T-helper 2 cell treated with Interferon-gamma antibody and Interleukin-4, amounts not matched to agents 5 μg/mL and 100 μg/mL, for 36 hours (primary cell): ENCODE data around the gene SPEF1.

Experiments used
- DNase-seq: peaks from one replicate; pipeline ENCODE4 v3.0.0; 2021; ENCODE audit warnings: low spot score
- H3K27ac Mint-ChIP-seq: one replicate; pipeline ENCODE4 v1.8.0; 2021; ENCODE audit warnings: mild to moderate bottlenecking, mixed read lengths
- H3K27me3 Mint-ChIP-seq: one replicate; pipeline ENCODE4 v1.8.0; 2021; ENCODE audit warnings: low read depth, mixed read lengths
- H3K36me3 Mint-ChIP-seq: one replicate; pipeline ENCODE4 v1.8.0; 2021; ENCODE audit warnings: low read depth, mixed read lengths
- H3K4me1 Mint-ChIP-seq: one replicate; pipeline ENCODE4 v1.8.0; 2021; ENCODE audit warnings: low read depth, mixed read lengths
- H3K4me3 Mint-ChIP-seq: one replicate; pipeline ENCODE4 v1.8.0; 2022; ENCODE audit warnings: mild to moderate bottlenecking, moderate library complexity, mixed read lengths
- H3K9me3 Mint-ChIP-seq: one replicate; pipeline ENCODE4 v1.8.0; 2021; ENCODE audit warnings: mixed read lengths

The SPEF1 gene

GRCh38 chr20:3734111-3734843 lies 47.0 kb downstream of the SPEF1 start:
- Mint-ChIP-seq H3K4me3 (no peak overlapping the region), H3K27ac (no peak overlapping the region), H3K9me3 (no peaks in the 10 kb centered on the region), H3K4me1 (no peaks in the 10 kb centered on the region), H3K36me3 (no peaks in the 10 kb centered on the region), H3K27me3 (peaks cover 43% of the 10 kb centered on the region)
- no peak for DNase-seq

DNA sequence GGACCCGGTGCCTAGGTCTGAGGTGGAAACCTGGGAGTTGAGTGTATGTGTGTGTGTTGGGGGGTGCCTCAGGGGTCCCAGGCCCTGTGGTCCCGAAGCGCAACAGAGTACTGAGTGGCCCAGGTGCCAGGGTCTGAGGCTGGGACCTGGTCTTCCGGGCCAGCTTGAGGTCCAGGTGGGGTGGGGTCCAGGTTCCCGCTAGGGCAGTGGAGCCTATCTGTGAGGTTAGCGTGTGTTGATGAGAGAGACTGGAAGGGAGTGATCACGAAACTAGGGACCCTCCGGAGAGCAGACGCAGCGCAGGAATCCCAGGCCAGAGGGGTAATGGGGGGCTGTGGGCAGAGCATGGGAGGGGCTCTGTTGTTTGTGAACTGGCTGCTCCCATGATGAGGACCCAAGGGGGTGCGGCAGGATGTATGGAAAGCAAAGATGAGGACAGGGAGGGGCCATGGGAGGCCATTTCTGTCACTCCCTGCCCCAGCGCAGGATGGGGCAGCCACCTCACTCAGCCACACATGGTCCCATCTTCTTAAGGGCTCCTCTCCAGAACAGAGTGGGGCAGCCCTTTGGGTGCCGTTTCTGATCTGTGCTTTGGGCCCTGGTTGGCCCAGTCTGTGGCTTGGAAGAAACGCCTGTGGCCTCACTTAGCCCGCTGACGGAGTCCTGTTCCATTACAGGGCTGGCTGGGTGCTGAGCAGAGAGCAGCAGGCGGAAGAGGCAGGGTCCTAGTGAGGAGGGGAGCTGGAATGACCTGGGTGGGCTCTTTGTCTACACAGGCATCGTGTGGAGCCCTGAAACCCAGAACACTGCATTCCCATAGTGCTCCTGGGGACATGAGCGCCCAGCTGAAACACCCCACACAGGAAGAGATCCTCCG lies 47.9 kb downstream of the SPEF1 start:
- Mint-ChIP-seq H3K4me1 (no peaks in the 10 kb centered on the region), H3K27me3 (peaks cover 43% of the 10 kb centered on the region), H3K36me3 (no peaks in the 10 kb centered on the region), H3K4me3 (no peak overlapping the region), H3K9me3 (no peaks in the 10 kb centered on the region), H3K27ac (no peak overlapping the region)
- DNase-seq, result no peak

DNA sequence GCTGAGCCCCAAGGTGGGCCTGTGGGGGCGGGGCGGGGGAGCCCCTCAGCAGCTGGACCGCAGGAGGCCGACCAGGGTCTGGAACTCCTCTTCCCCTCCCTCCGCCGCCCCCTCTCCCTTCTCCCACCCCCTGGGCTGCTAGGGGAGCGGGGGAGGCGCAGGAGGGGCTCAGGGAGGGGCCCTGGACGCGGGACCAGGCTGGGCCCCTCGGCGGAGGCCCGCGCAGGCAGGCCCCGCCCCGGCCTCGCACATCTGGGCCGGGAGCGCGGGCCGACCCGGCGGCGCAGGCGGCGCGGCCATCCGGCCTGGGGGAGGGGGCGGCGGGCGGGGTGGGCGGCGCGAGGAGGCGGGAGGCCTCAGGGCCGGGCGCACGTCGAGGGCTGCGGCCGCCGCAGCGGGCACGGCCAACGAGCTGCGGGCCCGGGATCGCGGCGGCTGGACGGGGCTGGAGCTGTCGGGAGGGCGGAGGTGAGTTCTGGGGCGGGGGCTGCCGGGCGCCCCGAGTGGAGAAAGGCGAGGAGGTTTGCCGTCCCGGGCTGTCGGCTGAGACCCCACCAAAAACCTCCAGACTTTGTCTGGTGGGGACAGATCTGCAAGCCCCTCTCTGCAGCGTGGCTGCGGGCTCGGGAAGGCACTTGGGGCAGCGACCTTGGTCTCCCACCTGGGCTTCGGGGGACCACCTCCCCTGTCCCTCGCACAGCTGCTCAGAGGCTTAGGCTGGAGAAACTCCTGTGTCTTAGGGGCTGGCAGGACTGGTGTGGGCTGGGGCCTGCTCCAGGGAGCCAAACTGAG lies 48.7 kb downstream of the SPEF1 start, which contains the start of gene HSPA12B:
Gene HSPA12B (plus strand): TSS at position 359 of the 792 bp plus-strand sequence. CDS start 5,990 bp downstream, outside the sequence.
- Mint-ChIP-seq H3K4me3 (no peak within 1 kb of the TSS), H3K4me1 (no peaks in the 10 kb centered on the region), H3K36me3 (no peaks in the 10 kb centered on the region), H3K27me3 (peaks cover 47% of the 10 kb centered on the region), H3K27ac (no peak within 1 kb of the TSS), H3K9me3 (no peaks in the 10 kb centered on the region)
- DNase-seq, result no peak

DNA sequence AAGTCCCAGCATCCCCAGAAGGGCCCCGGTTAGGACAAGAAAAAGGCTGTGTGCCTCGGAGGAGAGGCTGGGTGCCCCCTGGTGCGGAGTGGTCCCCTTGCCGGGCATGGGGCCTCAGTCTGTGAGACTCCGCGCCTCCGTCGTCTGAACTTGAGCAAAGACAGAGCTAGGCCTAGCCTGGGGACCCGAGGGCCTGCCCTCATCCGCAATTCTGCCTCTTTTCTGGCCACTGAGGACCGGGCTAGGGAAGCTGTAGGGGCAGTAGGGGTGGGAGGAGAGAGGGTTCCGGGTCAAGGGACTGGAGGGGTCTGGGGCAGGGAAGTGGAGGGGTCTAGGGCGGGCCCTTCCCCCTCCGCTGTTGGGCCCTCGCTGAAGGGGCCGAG lies 49.3 kb downstream of the SPEF1 start:
- Mint-ChIP-seq H3K9me3 (no peaks in the 10 kb centered on the region), H3K27ac (no peak overlapping the region), H3K4me3 (no peak overlapping the region), H3K4me1 (no peaks in the 10 kb centered on the region), H3K36me3 (no peaks in the 10 kb centered on the region), H3K27me3 (peaks cover 53% of the 10 kb centered on the region)
- no peak for DNase-seq

DNA sequence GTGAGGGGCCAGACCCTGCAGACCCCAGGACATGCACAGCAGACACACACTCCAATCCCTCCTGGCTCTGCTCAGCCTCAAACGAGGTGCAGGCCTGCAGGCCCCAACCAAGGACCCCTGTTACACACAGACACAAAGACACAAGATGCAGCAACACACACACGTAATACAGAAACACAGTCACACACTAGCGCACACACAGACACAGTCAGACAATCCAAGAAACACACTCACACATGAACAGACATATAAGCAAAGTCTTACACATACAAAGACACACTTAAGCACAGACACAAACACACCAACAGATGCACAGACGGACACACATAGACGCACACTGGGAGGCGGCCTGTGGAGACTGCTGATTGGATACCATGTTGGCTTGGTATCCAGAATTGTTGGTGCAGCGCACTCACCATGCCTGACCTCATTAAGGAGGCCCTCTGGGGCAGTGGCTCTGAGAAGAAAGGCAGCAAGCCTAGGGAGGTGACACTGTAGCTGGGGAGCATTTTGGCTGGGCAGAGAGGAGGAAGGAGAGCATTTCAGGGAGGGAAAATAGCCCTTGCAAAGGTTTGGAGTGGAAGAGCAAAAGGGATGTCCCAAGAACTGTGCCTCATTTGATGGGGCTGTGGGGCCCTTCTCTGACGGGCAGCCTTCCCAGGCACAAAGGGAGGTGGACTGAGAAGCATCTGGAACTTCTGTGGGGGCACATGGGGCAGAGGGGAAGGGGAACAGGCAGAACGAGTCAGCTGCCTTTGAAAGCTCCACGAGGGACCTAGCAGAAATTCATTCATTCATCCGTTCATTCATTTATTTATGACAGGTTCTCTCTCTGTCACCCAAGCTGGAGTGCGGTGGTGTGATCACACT lies 50.2 kb downstream of the SPEF1 start:
- Mint-ChIP-seq H3K36me3 (no peaks in the 10 kb centered on the region), H3K4me1 (no peaks in the 10 kb centered on the region), H3K9me3 (no peaks in the 10 kb centered on the region), H3K27me3 (peaks cover 54% of the 10 kb centered on the region), H3K27ac (no peak overlapping the region), H3K4me3 (no peak overlapping the region)
- DNase-seq, result no peak

DNA sequence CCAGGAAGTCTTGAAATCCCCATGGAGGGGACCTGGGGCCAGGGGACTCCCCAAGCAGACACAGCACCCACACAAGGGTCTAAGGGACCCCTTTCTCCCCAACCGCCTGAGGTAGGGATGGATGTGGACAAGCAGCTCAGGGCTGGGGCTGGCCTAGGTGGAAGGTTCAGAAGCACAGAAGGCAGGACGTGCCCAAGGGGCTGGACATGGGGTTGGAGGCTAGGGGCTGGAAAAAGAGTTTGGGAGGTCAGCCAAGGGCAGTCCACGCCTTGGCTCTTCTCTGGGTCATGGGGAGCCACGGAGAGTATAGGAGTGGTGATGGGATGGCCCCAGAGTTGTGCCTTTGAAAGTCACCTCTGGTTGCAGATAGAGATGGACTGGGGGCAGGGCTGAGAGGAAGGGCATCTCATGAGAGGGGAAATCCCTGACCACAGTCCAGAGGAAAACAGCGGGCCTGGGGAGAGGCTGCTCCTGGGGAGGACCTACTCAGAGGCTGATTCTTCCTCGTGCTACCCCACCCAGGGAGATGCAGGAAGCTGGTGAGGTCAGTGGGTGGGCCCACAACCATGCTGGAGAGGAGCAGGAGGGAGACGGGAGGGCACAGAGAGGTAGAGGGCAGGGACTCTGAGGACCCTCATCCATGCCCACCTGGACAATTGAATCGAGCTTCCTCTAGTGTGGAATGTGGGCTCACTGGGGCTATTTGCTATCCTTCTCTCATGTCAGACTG lies 51.3 kb downstream of the SPEF1 start:
- Mint-ChIP-seq H3K4me3 (no peak overlapping the region), H3K9me3 (no peaks in the 10 kb centered on the region), H3K27ac (no peak overlapping the region), H3K27me3 (peaks cover 47% of the 10 kb centered on the region), H3K4me1 (no peaks in the 10 kb centered on the region), H3K36me3 (no peaks in the 10 kb centered on the region)
- DNase-seq, result no peak

DNA sequence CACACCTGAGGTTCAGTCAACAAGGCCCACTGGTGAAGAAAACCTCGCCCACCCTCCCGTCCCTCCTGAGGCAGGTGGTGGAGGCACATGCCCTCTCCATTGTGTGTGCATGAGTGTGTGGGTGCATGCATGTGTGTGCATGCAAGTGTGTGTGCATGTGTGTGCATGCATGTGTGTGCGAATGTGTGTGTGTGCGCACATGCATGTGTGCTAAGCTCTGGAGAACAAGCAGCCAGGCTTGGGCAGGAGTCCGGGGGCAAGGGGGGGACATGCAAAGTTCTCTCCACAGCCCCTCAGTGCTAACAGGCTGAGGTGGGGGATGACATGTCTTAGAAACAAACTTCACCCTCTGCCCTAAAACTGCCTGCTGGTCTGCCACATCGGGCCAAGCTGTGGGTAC lies 51.9 kb downstream of the SPEF1 start:
- Mint-ChIP-seq H3K4me1 (no peaks in the 10 kb centered on the region), H3K27ac (no peak overlapping the region), H3K27me3 (peaks cover 47% of the 10 kb centered on the region)

GRCh38 chr20:3728876-3729275 lies 52.4 kb downstream of the SPEF1 start:
- Mint-ChIP-seq H3K4me1 (peaks cover 2% of the 10 kb centered on the region), H3K4me3 (no peak overlapping the region), H3K36me3 (no peaks in the 10 kb centered on the region), H3K27me3 (peaks cover 47% of the 10 kb centered on the region), H3K9me3 (no peaks in the 10 kb centered on the region), H3K27ac (no peak overlapping the region)
- no peak for DNase-seq

More for the DNA sequence above, 51.9 kb downstream of the SPEF1 start:
- Mint-ChIP-seq H3K36me3 (no peaks in the 10 kb centered on the region), H3K4me3 (no peak overlapping the region), H3K9me3 (no peaks in the 10 kb centered on the region)
- DNase-seq, result no peak

DNA sequence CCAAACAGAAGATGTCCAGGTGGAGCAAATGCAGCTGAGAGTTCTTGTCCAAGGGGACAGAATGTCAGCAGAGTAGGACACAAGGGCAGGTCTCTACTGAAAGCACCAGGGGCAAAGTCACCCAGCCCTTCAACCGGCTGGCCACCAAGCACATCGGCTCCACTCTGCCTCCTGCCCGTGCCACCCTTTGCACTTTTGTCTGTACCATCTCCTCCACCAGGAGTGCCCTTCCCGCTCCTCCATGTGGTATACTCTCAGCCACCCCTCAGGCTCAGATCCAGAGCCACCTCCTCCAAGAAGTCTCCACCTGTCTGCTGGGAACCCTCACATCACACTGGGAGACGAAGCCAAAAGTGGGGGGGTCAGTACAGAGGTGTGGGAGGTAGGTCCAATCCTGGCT lies 52.9 kb downstream of the SPEF1 start:
- H3K27ac Mint-ChIP-seq, result no peak overlapping the region
- H3K9me3 Mint-ChIP-seq, result no peaks in the 10 kb centered on the region
- DNase-seq, result no peak
- H3K4me1 Mint-ChIP-seq, result peaks cover 2% of the 10 kb centered on the region
- no peak overlapping the region for H3K4me3 Mint-ChIP-seq
- no peaks in the 10 kb centered on the region for H3K36me3 Mint-ChIP-seq
- peaks cover 47% of the 10 kb centered on the region for H3K27me3 Mint-ChIP-seq
